Right lobe of liver (tissue), 4 donors: ENCODE data around the gene CCR2.

Source experiments
- CTCF ChIP-seq, 4 donors: fragments of 200-600 bp in 3 of 4; fragments of 450-650 bp in 1 of 4; IDR thresholded peaks; one replicate each; pipeline versions ENCODE4 v1.5.1 to v1.8.0; 2016 to 2022; ENCODE audit warnings: antibody characterized with exemption in 4 of 4, mild to moderate bottlenecking in 2 of 4
- POLR2A ChIP-seq: fragments of 450-650 bp; IDR thresholded peaks from one replicate; pipeline ENCODE4 v1.6.1; 2017; ENCODE audit warnings: antibody characterized with exemption, mild to moderate bottlenecking
- donor health status: DM: no; HTN: no; CAD: no.
- donor health status: DM: no; HTN: no; CAD: no.
- donor health status: DM: no; HTN: yes; CAD: no.

- TF ChIP-seq POLR2A (no peak), CTCF (IDR thresholded peaks at IDR 0.05) (no peak)
Observed at GRCh38 chr3:46383211-46383950, 29.5 kb downstream of the CCR2 start.
